HG02943 (cell line): ENCODE data around the gene ZSWIM9.
A peak's percentile ranks its signal among the peaks of the same experiment; 100 is the strongest.

Experiments
- ATAC-seq: cut with Tn5 transposase; IDR thresholded peaks from one replicate; pipeline ENCODE4 v1.9.1; 2021; ENCODE audit warnings: mild to moderate bottlenecking, low read depth, moderate library complexity; ENCODE audit not compliant: unreplicated experiment

ZSWIM9 gene

GRCh38 chr19:48171710-48172109 is 1.2 kb downstream of the ZSWIM9 start:
- ATAC-seq: no peak

DNA sequence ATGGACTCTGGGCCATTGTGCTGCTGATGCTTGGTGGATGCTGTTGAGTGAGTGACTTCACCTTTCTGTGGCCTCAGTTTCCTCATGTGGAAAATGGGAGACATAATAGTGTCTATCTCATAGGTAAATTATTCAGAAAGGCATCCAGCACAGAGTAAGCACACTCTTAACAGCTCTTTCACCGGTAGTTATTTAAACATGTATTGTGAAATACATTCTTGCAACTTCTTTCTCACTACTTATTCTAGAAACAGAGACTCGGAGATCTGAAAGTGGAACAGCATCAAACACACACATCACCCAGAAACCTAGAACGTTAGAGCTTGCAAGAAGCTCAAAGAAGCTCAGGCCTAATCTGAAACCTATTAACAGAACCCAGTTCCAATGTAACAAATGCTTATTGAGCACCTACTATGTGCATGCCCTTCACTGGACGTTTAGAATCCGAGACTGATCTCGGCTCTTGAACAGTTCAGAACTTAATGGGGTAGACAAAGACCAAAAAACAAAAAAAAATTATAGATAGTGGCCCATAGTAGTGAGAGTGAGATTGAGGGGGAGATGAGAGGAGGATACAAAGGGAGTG is 4.1 kb downstream of the ZSWIM9 start:
- ATAC-seq: no peak

- no peak for ATAC-seq
Measured at GRCh38 chr19:48175578-48175977, 5.1 kb downstream of the ZSWIM9 start.

DNA sequence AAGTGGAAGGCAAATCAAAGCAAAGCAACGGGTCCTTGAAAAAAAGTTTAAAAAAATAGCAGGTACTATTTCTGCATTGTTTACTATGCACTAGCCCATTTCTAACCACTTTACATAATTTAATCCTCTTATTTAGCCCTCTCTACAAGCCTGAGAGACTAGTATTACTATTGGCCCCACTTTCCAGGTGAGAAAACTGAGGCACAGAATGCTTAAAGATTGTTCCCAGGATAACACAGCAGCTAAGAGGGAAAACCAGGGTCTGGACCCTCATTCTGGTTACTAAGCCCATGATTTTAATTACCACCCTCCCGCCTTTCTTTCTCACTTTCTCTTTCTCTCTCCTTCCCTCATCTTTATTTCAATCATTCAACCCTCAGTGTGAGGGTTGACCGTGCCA is 5.7 kb downstream of the ZSWIM9 start:
- ATAC-seq: no peak

- no peak for ATAC-seq
Measured at GRCh38 chr19:48181505-48181904, 11.0 kb downstream of the ZSWIM9 start.

GRCh38 chr19:48182434-48182833 is 12.0 kb downstream of the ZSWIM9 start:
- no peak for ATAC-seq

DNA sequence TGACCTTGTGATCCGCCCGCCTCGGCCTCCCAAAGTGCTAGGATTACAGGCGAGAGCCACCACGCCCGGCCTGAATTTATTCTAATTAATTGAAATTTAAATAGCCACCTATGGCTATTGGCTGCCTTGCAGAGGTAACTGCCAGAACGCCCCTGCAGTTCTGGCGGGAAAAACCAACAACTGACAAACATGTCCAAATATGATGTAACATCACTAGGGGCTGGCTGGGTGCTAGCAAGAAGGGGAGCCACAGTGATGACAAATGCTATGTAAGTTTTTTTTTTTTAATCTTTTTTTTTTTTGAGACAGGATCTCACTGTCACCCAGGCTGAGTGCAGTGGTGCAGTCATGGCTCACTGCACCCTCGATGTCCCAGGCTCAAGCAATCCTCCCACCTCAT is 12.9 kb downstream of the ZSWIM9 start:
- no peak for ATAC-seq

- ATAC-seq: peak; percentile 59
Measured at GRCh38 chr19:48186015-48186414, 15.5 kb downstream of the ZSWIM9 start.

GRCh38 chr19:48186541-48186991 is 16.1 kb downstream of the ZSWIM9 start:
- ATAC-seq: peak; percentile 58

GRCh38 chr19:48190288-48190884 is 19.9 kb downstream of the ZSWIM9 start:
- no peak for ATAC-seq

DNA sequence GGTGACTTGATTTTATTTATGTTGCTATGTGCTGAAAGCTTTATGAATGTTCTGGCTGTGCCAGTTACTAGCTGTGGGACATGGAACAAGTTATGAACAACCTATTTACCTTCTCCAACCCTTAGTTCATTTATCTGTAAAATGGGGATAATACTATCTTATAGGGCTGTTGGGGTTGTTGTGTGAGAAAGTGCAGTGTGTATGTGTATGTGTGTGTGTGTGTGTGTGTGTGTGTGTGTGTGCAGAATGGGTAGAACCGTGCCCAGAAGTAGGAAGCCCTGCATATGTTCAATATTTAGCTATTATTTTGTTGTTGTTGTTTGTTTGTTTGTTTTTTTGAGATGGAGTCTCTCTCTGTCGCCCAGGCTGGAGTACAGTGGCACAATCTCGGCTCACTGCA is 20.4 kb downstream of the ZSWIM9 start:
- no peak for ATAC-seq

GRCh38 chr19:48192750-48193149 is 22.3 kb downstream of the ZSWIM9 start:
- ATAC-seq: no peak

GRCh38 chr19:48194041-48194843 is 23.8 kb downstream of the ZSWIM9 start:
- no peak for ATAC-seq

- no peak for ATAC-seq
Measured at GRCh38 chr19:48194844-48195830, 24.7 kb downstream of the ZSWIM9 start.

- ATAC-seq: no peak
Measured at GRCh38 chr19:48196321-48196763, 25.9 kb downstream of the ZSWIM9 start.

DNA sequence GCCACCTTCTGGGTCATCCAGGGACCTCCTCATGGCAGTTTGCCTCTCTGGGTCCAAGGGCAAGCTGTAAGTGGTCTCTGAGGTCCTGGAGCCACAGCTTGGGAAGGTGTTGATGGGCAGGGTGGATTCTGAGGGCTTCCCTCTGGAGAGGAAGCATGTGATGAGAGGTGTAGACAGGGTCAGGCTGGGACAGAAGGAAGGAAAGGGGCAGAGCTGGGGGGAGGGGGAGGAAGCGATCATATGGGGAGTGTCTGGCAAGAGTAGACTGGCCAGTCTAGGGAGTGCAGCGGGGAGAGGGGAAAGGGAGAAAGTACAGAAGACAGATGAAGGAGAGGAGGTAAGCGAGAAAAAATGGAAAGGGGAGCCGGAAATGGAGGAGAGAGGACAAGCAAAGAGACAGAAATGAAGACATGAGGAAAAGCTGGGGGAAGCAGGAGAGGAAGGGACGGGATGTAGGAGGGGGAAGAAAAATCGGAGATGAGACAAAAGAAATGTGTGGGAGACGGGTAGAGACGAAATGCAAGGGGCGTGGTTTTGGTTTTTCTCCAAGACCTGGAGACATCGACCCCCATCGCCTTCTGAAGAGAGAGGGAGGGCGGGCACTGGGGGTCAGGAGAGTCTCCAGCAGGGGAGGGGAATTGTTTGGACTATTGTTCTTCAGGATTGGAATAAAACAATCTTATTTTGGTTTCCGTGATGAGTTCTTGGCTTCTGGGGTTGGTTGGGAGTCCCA is 26.6 kb downstream of the ZSWIM9 start:
- no peak for ATAC-seq

DNA sequence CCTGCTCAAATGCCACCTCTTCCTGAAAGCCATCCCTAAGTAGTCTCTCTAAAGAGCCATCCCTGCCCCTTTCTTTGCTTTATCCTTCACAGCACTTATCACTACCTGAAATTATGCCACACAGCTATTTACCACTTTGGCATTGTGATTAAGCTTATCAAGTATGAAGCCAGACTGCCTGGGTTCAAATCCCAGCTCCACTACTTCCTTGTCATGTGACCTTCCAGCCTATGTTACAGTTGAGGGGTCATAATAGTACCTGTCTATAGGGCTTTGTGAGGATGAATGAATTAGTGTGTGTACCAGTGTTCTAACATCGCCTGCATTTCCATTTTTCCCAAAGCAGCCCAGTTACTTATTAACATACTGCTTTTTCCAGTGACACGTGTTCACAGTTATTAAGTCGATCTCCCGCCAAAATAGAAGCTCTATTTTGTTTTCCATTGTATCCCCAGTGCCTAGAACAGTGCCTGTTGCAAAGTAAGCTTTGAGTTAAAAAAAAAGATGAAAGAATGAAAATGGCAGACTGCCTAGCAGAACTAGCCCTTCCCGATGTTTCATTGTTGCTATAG is 32.8 kb downstream of the ZSWIM9 start:
- no peak for ATAC-seq

GRCh38 chr19:48203794-48204628 is 33.5 kb downstream of the ZSWIM9 start:
- ATAC-seq: peak; percentile 87
